Measurements from ENCODE around the gene PCMT1. TPM values are rescaled to one million over a fixed set of nuclear protein-coding genes. Genes with fewer than 3 reads are reported as not detected.

The PCMT1 gene
- total and polyA plus RNA-seq, 2 of the 4 experiments (the other 2 are of a cell fraction) = 101 to 109 TPM

DNA sequence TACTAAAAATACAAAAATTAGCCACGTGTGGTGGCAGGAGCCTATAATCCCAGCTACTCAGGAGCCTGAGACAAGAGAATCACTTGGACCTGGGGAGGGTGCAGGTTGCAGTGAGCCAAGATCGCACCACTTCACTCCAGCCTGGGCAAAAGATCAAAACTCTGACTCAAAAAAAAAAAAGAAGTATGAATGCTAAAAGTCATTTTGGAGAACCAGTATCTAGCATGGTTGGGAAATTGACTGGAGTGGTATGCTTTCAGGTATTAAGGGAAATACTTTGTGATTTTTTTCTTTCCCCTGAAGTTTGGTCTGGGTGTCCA lies 30.1 kb downstream of the PCMT1 start:
- H3K9me1 ChIP-seq (ENCODE audit: insufficient read depth, low read length) = 0 out of 2 replicates have a peak, but pooled peaks cover 3% of the 10 kb centered on the region
- ChIA-PET CTCF (no interaction called here), POLR2A (ENCODE audit: unreplicated experiment) (no interaction called here)
- H3K27me3 ChIP-seq (ENCODE audit: control insufficient read depth, insufficient read depth, low read length) = no peaks in the 10 kb centered on the region
- no peak overlapping the region for H3K18ac ChIP-seq (ENCODE audit: low read depth, low read length)
- peaks cover 11 to 29% of the 10 kb centered on the region in 2 experiments for H3K79me1 ChIP-seq (ENCODE audit: low read depth in 1 of 2, low read length in 2 of 2)
- no peak overlapping the region for H3K4me2 ChIP-seq (ENCODE audit: low read depth, low read length)
- TF ChIP-seq ELK1 (IDR thresholded peaks at IDR 0.05; ENCODE audit: borderline replicate concordance, low read depth, low read length) (no peak), RFX5 (IDR thresholded peaks at IDR 0.05; ENCODE audit: low read depth, low read length) (no peak), MAZ (IDR thresholded peaks at IDR 0.05; ENCODE audit: borderline replicate concordance, low read depth, low read length) (no peak), CEBPB (IDR thresholded peaks at IDR 0.05; ENCODE audit: low read depth, low read length) (no peak), CHD1 (IDR thresholded peaks at IDR 0.05; ENCODE audit: low read depth, low read length) (no peak), MAFK (IDR thresholded peaks at IDR 0.05; ENCODE audit: low read depth, low read length) (no peak), BHLHE40 (IDR thresholded peaks at IDR 0.05; ENCODE audit: low read depth, low read length) (no peak)
- TF ChIP-seq, protein P1, sequence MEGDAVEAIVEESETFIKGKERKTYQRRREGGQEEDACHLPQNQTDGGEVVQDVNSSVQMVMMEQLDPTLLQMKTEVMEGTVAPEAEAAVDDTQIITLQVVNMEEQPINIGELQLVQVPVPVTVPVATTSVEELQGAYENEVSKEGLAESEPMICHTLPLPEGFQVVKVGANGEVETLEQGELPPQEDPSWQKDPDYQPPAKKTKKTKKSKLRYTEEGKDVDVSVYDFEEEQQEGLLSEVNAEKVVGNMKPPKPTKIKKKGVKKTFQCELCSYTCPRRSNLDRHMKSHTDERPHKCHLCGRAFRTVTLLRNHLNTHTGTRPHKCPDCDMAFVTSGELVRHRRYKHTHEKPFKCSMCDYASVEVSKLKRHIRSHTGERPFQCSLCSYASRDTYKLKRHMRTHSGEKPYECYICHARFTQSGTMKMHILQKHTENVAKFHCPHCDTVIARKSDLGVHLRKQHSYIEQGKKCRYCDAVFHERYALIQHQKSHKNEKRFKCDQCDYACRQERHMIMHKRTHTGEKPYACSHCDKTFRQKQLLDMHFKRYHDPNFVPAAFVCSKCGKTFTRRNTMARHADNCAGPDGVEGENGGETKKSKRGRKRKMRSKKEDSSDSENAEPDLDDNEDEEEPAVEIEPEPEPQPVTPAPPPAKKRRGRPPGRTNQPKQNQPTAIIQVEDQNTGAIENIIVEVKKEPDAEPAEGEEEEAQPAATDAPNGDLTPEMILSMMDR (conservative IDR thresholded peaks at IDR 0.05; ENCODE audit: low read depth, low read length) = no peak
- intact Hi-C loops (cut with micrococcal nuclease) (no loop called here), in situ Hi-C loops (cut with MboI; ENCODE audit: low sequenced_read_pairs) (no loop called here), dilution Hi-C loops (cut with HindIII; ENCODE audit: low sequenced_read_pairs, unreplicated experiment) (no loop called here)
- DNase-seq = no peak
- H3K4me3 ChIP-seq (ENCODE audit: insufficient read depth, low read depth, low read length) = no peak overlapping the region
- no peak for ATAC-seq (ENCODE audit: low read depth)
- no peak overlapping the region for H3K14ac ChIP-seq (replicated peaks; ENCODE audit: low read depth, low read length)
- no peaks in the 10 kb centered on the region for H3K9me3 ChIP-seq (ENCODE audit: control insufficient read depth, insufficient read depth, low read length)
- H3K4ac ChIP-seq (ENCODE audit: low read depth, low read length) = no peak overlapping the region
- no peak overlapping the region for H2AK5ac ChIP-seq (ENCODE audit: low read depth, low read length)
- H2AK9ac ChIP-seq (replicated peaks; ENCODE audit: low read depth, low read length, poor library complexity) = no peak overlapping the region
- H3K9ac ChIP-seq (ENCODE audit: low read depth, low read length) = no peak overlapping the region
- H2BK20ac ChIP-seq (ENCODE audit: low read depth, low read length) = no peak overlapping the region
- H4K91ac ChIP-seq (ENCODE audit: insufficient read depth, low read depth, low read length) = no peak overlapping the region
- H3K36me3 ChIP-seq (ENCODE audit: control insufficient read depth, insufficient read depth, low read length) = peaks cover 11% of the 10 kb centered on the region
- no peak overlapping the region for H3K56ac ChIP-seq (ENCODE audit: extremely low read depth, insufficient read depth, low read length)
- H4K8ac ChIP-seq (ENCODE audit: low read depth in 2 of 2, low read length in 2 of 2) = no peak overlapping the region
- H3K23ac ChIP-seq (ENCODE audit: low read depth, low read length) = no peak overlapping the region
- no CpG with 5 or more reads among the region's 2 CpGs for WGBS, 2 experiments (ENCODE audit: extremely low coverage in 2 of 2, insufficient read length in 1 of 2)
- H2BK15ac ChIP-seq (ENCODE audit: low read depth, low read length) = no peak overlapping the region
- H4K5ac ChIP-seq (ENCODE audit: low read depth, low read length) = no peak overlapping the region
- H2BK5ac ChIP-seq (ENCODE audit: low read depth, low read length, poor library complexity, severe bottlenecking) = no peak overlapping the region
- no peak overlapping the region for H3K27ac ChIP-seq (ENCODE audit: insufficient read depth, low read length)
- H3K4me1 ChIP-seq (ENCODE audit: control insufficient read depth, insufficient read depth, low read length) = no peaks in the 10 kb centered on the region
- no TSS peak for BruUV-seq (replicated peaks)
- no peaks in the 10 kb centered on the region for H4K20me1 ChIP-seq (ENCODE audit: insufficient read depth, low read length)
- no peak overlapping the region for H2BK120ac ChIP-seq (ENCODE audit: low read depth, low read length)
- no peak overlapping the region for H2AFZ ChIP-seq (replicated peaks; ENCODE audit: low read length, poor library complexity)
